T-helper 22 cell (primary cell): ENCODE measurements around the gene PLEKHG3.
A peak's percentile ranks its signal among the peaks of the same experiment; 100 is the strongest.

Source experiments
- DNase-seq: peaks from one replicate; pipeline ENCODE4 v3.0.0-alpha.2; 2020; ENCODE audit warnings: low read depth

Gene PLEKHG3

GRCh38 chr14:64747327-64747726 is 43.1 kb downstream of the PLEKHG3 start:
- DNase-seq: no peak

- DNase-seq: no peak
These were observed 44.3 kb downstream of the PLEKHG3 start for GRCh38 chr14:64748521-64748920.

GRCh38 chr14:64748995-64749714 is 44.9 kb downstream of the PLEKHG3 start:
- no peak for DNase-seq

GRCh38 chr14:64752909-64753308 is 48.7 kb downstream of the PLEKHG3 start:
- DNase-seq: no peak

GRCh38 chr14:64753374-64753773 is 49.1 kb downstream of the PLEKHG3 start:
- no peak for DNase-seq

- DNase-seq: no peak
These were observed 49.8 kb downstream of the PLEKHG3 start for GRCh38 chr14:64753999-64754398.

- no peak for DNase-seq
These were observed 50.5 kb downstream of the PLEKHG3 start for GRCh38 chr14:64754685-64755084.

- peak; percentile 87 for DNase-seq
These were observed 51.6 kb downstream of the PLEKHG3 start for GRCh38 chr14:64755781-64756221.

- DNase-seq: no peak
These were observed 52.5 kb downstream of the PLEKHG3 start for GRCh38 chr14:64756712-64757111.

GRCh38 chr14:64757601-64758000 is 53.4 kb downstream of the PLEKHG3 start:
- no peak for DNase-seq

GRCh38 chr14:64758025-64758521 is 53.8 kb downstream of the PLEKHG3 start:
- DNase-seq: peak; percentile 44

GRCh38 chr14:64758691-64759554 is 54.7 kb downstream of the PLEKHG3 start:
- no peak for DNase-seq

GRCh38 chr14:64759555-64759938 is 55.3 kb downstream of the PLEKHG3 start:
- DNase-seq: no peak

GRCh38 chr14:64760146-64760755 is 56.0 kb downstream of the PLEKHG3 start:
- peak; percentile 29 for DNase-seq

GRCh38 chr14:64760916-64761315 is 56.7 kb downstream of the PLEKHG3 start:
- DNase-seq: no peak

GRCh38 chr14:64761441-64762043 is 57.3 kb downstream of the PLEKHG3 start:
- DNase-seq: no peak

- peak; percentile 31 for DNase-seq
These were observed 58.1 kb downstream of the PLEKHG3 start for GRCh38 chr14:64762044-64763034.

- no peak for DNase-seq
These were observed 59.0 kb downstream of the PLEKHG3 start for GRCh38 chr14:64763085-64763782.

- DNase-seq: no peak
These were observed 59.8 kb downstream of the PLEKHG3 start for GRCh38 chr14:64763801-64764621.
